H9 (cell line): ENCODE results near the gene KCNK5. TPM values are rescaled to one million over a fixed set of nuclear protein-coding genes. Genes with fewer than 3 reads are reported as not detected.

ENCODE experiments used
- DNase-seq: peaks from one replicate; pipeline ENCODE4 v3.0.0-alpha.2; 2017
- H2AFZ ChIP-seq: one replicate; pipeline ENCODE4 v1.6.1; 2013; ENCODE audit warnings: mild to moderate bottlenecking, low read length, control low read depth, moderate library complexity
- H2AK5ac ChIP-seq: 2 replicates; pipeline ENCODE4 v1.6.1; 2013; ENCODE audit warnings: low read length, control low read depth, mixed read lengths; ENCODE audit not compliant: insufficient read length
- H2BK120ac ChIP-seq: one replicate; pipeline ENCODE4 v1.6.1; 2013; ENCODE audit warnings: low read depth, mild to moderate bottlenecking, low read length, control low read depth, inconsistent platforms; ENCODE audit not compliant: poor library complexity, severe bottlenecking
- H2BK12ac ChIP-seq: 2 replicates; pipeline ENCODE4 v1.6.1; 2013; ENCODE audit warnings: low read length, control low read depth, mixed read lengths, low read depth; ENCODE audit not compliant: insufficient read length
- H2BK15ac ChIP-seq: 2 replicates; pipeline ENCODE4 v1.6.1; 2013; ENCODE audit warnings: low read depth, low read length, control low read depth
- H2BK20ac ChIP-seq: one replicate; pipeline ENCODE4 v1.6.1; 2013; ENCODE audit warnings: low read depth, mild to moderate bottlenecking, low read length, control low read depth, inconsistent platforms; ENCODE audit not compliant: poor library complexity, severe bottlenecking
- H2BK5ac ChIP-seq: 2 replicates; pipeline ENCODE4 v1.6.1; 2013; ENCODE audit warnings: low read length, control low read depth, mixed read lengths; ENCODE audit not compliant: insufficient read length
- H3K14ac ChIP-seq: 2 replicates; pipeline ENCODE4 v1.6.1; 2013; ENCODE audit warnings: low read length, control low read depth; ENCODE audit not compliant: insufficient read depth
- H3K18ac ChIP-seq: 2 replicates; pipeline ENCODE4 v1.6.1; 2013; ENCODE audit warnings: low read depth, mild to moderate bottlenecking, mixed read lengths, low read length, control low read depth; ENCODE audit not compliant: insufficient read length
- H3K23ac ChIP-seq: 2 replicates; pipeline ENCODE4 v1.6.1; 2013; ENCODE audit warnings: low read length, control low read depth, mixed read lengths, low read depth; ENCODE audit not compliant: insufficient read length
- H3K23me2 ChIP-seq: 2 replicates; pipeline ENCODE4 v1.6.1; 2013; ENCODE audit warnings: low read depth, mild to moderate bottlenecking, mixed read lengths, low read length, control low read depth; ENCODE audit not compliant: insufficient read length, poor library complexity, severe bottlenecking
- H3K27ac ChIP-seq: 2 replicates; pipeline ENCODE4 v1.5.1; 2013; ENCODE audit warnings: low read length, control low read depth, mixed read lengths, low read depth; ENCODE audit not compliant: insufficient read length
- H3K27me3 ChIP-seq: 2 replicates; pipeline ENCODE4 v1.6.1; 2013; ENCODE audit warnings: low read length, control low read depth, inconsistent platforms; ENCODE audit not compliant: insufficient read depth
- H3K4ac ChIP-seq: 2 replicates; pipeline ENCODE4 v1.6.1; 2013; ENCODE audit warnings: low read depth, mild to moderate bottlenecking, control low read depth, inconsistent platforms, low read length, moderate library complexity
- H3K4me1 ChIP-seq: 2 replicates; pipeline ENCODE4 v1.6.1; 2013; ENCODE audit warnings: low read length, control low read depth, inconsistent platforms; ENCODE audit not compliant: insufficient read depth
- H3K4me2 ChIP-seq: 2 replicates; pipeline ENCODE4 v1.6.1; 2013; ENCODE audit warnings: low read length, control low read depth, mixed read lengths; ENCODE audit not compliant: insufficient read length, insufficient read depth
- H3K56ac ChIP-seq: 2 replicates; pipeline ENCODE4 v1.6.1; 2013; ENCODE audit warnings: low read depth, mild to moderate bottlenecking, mixed read lengths, low read length, control low read depth; ENCODE audit not compliant: insufficient read length
- H3K79me1 ChIP-seq: 2 replicates; pipeline ENCODE4 v1.6.1; 2013; ENCODE audit warnings: low read depth, mild to moderate bottlenecking, moderate library complexity, low read length, control low read depth, inconsistent platforms; ENCODE audit not compliant: insufficient read depth, poor library complexity, severe bottlenecking
- H3K79me2 ChIP-seq: 2 replicates; pipeline ENCODE4 v1.6.1; 2013; ENCODE audit warnings: low read length, control low read depth, inconsistent platforms; ENCODE audit not compliant: insufficient read depth
- H3K9ac ChIP-seq: 2 replicates; pipeline ENCODE4 v1.6.1; 2013; ENCODE audit warnings: low read length, control low read depth, mixed read lengths; ENCODE audit not compliant: insufficient read length; ENCODE audit errors: extremely low read depth
- H3K9me3 ChIP-seq: one replicate; pipeline ENCODE4 v1.6.1; 2013; ENCODE audit warnings: low read depth, low read length, inconsistent platforms; ENCODE audit not compliant: control insufficient read depth
- H3T11ph ChIP-seq: one replicate; pipeline ENCODE4 v1.6.1; 2013; ENCODE audit warnings: mild to moderate bottlenecking, low read length, control low read depth, inconsistent platforms
- H4K20me1 ChIP-seq: one replicate; pipeline ENCODE4 v1.6.1; 2013; ENCODE audit not compliant: control insufficient read depth, insufficient read length, insufficient read depth
- H4K5ac ChIP-seq: 2 replicates; pipeline ENCODE4 v1.6.1; 2013; ENCODE audit warnings: low read depth, mild to moderate bottlenecking, mixed read lengths, low read length, control low read depth; ENCODE audit not compliant: insufficient read length
- H4K8ac ChIP-seq: replicated peaks from 2 replicates; pipeline ENCODE4 v1.6.1; 2013; ENCODE audit warnings: low read length, control low read depth, mixed read lengths, low read depth; ENCODE audit not compliant: insufficient read length
- H4K91ac ChIP-seq: 2 replicates; pipeline ENCODE4 v1.6.1; 2013; ENCODE audit warnings: low read depth, mild to moderate bottlenecking, moderate library complexity, mixed read lengths, low read length, control low read depth; ENCODE audit not compliant: insufficient read length
- H3K27ac Mint-ChIP-seq, 3 experiments: 2 replicates in 2 of 3; 3 replicates in 1 of 3; pipeline ENCODE4 v1.8.0; 2020 to 2021; ENCODE audit warnings: mixed read lengths in 3 of 3, mild to moderate bottlenecking in 1 of 3, moderate library complexity in 1 of 3
- H3K27me3 Mint-ChIP-seq: 2 replicates; pipeline ENCODE4 v1.8.0; 2021; ENCODE audit warnings: low read depth, mild to moderate bottlenecking, moderate library complexity, mixed read lengths
- H3K36me3 Mint-ChIP-seq, 3 experiments: 2 replicates in 2 of 3; 3 replicates in 1 of 3; pipeline ENCODE4 v1.8.0; 2020 to 2021; ENCODE audit warnings: low read depth in 3 of 3, mixed read lengths in 3 of 3; ENCODE audit not compliant: insufficient read depth in 1 of 3
- H3K4me1 Mint-ChIP-seq, 2 experiments: 2 replicates each; pipeline ENCODE4 v1.8.0; 2020; ENCODE audit warnings: mixed read lengths in 2 of 2
- H3K4me3 Mint-ChIP-seq, 2 experiments: 2 replicates in 1 of 2; 3 replicates in 1 of 2; pipeline ENCODE4 v1.8.0; 2020 to 2021; ENCODE audit warnings: mild to moderate bottlenecking in 2 of 2, mixed read lengths in 2 of 2, moderate library complexity in 1 of 2
- H3K9me3 Mint-ChIP-seq, 2 experiments: 2 replicates in 1 of 2; 3 replicates in 1 of 2; pipeline ENCODE4 v1.8.0; 2020; ENCODE audit warnings: mild to moderate bottlenecking in 2 of 2, mixed read lengths in 2 of 2, moderate library complexity in 1 of 2
- WGBS: extraction: QIAGEN DNeasy Blood & Tissue Kit; methylation state at CpG from one replicate; pipeline ENCODE4 v1.1.7; 2013; ENCODE audit warnings: missing lambda C conversion rate, low lambda C conversion rate, mixed read lengths; ENCODE audit not compliant: insufficient read length; ENCODE audit errors: extremely low coverage; 5-methylcytosine and 5-hydroxymethylcytosine counted together
- total RNA-seq: library from RNA; stranded (reverse); gene quantifications from 2 replicates; pipeline ENCODE4 v1.2.1, GENCODE V29; 2021
- TF ChIP-seq, protein P1 (sequence below): fragments of 200-600 bp; sonication (generic); conservative IDR thresholded peaks from 3 replicates; pipeline ENCODE4 v1.8.0; 2021; ENCODE audit warnings: antibody characterized with exemption, mild to moderate bottlenecking

Gene KCNK5
- total RNA-seq, 1 experiment from 2014 or later: 30.0 TPM

DNA sequence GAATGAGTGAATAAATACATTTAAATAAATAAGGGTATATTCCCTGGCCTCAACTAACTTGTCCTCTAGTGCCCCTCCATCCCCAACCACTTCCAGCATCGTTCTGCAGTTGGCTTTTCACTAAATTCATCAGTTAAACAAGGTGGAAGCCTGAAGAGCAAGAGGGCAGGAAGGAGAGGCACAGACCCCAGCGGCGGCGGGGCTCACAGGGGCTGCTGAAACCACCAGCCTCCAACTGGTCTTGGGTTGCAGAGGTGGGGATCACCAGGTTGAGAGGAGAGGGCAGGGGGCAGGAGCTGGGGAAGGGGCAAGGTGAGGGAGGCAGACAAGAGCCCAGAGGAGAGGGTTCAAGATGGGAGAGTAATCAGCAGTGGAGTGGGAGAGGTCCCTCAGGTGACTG lies 27.1 kb downstream of the KCNK5 start:
- Histone ChIP-seq H2BK120ac (no peak overlapping the region), H3K79me1 (peaks cover 15% of the 10 kb centered on the region), H3K23me2 (no peaks in the 10 kb centered on the region), H3K56ac (no peak overlapping the region), H3K9me3 (no peaks in the 10 kb centered on the region), H4K8ac (no peak overlapping the region), H3K14ac (no peak overlapping the region), H2BK12ac (no peak overlapping the region), H3K23ac (no peak overlapping the region), H4K91ac (no peak overlapping the region), H3K27ac (no peak overlapping the region), H2BK15ac (no peak overlapping the region), H3K27me3 (no peaks in the 10 kb centered on the region), H3K4me2 (no peak overlapping the region), H2AFZ (no peak overlapping the region), H3K18ac (no peak overlapping the region), H3K9ac (no peak overlapping the region), H2BK20ac (no peak overlapping the region), H2BK5ac (no peak overlapping the region), H3T11ph (no peak overlapping the region), H4K20me1 (no peaks in the 10 kb centered on the region), H3K4ac (no peak overlapping the region), H4K5ac (no peak overlapping the region), H3K79me2 (peaks cover 26% of the 10 kb centered on the region; the same call in 1 of the 2 replicates), H3K4me1 (peaks cover 16% of the 10 kb centered on the region; the same call in 1 of the 2 replicates), H2AK5ac (no peak overlapping the region)
- TF ChIP-seq, protein P1, sequence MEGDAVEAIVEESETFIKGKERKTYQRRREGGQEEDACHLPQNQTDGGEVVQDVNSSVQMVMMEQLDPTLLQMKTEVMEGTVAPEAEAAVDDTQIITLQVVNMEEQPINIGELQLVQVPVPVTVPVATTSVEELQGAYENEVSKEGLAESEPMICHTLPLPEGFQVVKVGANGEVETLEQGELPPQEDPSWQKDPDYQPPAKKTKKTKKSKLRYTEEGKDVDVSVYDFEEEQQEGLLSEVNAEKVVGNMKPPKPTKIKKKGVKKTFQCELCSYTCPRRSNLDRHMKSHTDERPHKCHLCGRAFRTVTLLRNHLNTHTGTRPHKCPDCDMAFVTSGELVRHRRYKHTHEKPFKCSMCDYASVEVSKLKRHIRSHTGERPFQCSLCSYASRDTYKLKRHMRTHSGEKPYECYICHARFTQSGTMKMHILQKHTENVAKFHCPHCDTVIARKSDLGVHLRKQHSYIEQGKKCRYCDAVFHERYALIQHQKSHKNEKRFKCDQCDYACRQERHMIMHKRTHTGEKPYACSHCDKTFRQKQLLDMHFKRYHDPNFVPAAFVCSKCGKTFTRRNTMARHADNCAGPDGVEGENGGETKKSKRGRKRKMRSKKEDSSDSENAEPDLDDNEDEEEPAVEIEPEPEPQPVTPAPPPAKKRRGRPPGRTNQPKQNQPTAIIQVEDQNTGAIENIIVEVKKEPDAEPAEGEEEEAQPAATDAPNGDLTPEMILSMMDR: no peak
- Mint-ChIP-seq H3K36me3 (peaks cover 7 to 9% (median 8%) of the 10 kb centered on the region in 3 experiments; a peak in 5 of 7 replicates), H3K27ac (peak overlapping the region in 2 of 3 experiments; percentile 1 to 75; a peak in 1 of 7 replicates), H3K4me3 (no peak overlapping the region), H3K27me3 (no peaks in the 10 kb centered on the region), H3K4me1 (peaks cover 54 to 64% of the 10 kb centered on the region in 2 experiments), H3K9me3 (no peaks in the 10 kb centered on the region)
- no CpG with 5 or more reads among the region's 4 CpGs for WGBS
- no peak for DNase-seq
